HG02981 (cell line): ENCODE data around the gene C1QTNF8.

ENCODE experiments used
- ATAC-seq: cut with Tn5 transposase; IDR thresholded peaks from one replicate; pipeline ENCODE4 v1.9.1; 2021; ENCODE audit warnings: mild to moderate bottlenecking, moderate library complexity; ENCODE audit not compliant: unreplicated experiment

Gene C1QTNF8

GRCh38 chr16:1127971-1128715 lies 32.1 kb upstream of the C1QTNF8 start:
- no peak for ATAC-seq

DNA sequence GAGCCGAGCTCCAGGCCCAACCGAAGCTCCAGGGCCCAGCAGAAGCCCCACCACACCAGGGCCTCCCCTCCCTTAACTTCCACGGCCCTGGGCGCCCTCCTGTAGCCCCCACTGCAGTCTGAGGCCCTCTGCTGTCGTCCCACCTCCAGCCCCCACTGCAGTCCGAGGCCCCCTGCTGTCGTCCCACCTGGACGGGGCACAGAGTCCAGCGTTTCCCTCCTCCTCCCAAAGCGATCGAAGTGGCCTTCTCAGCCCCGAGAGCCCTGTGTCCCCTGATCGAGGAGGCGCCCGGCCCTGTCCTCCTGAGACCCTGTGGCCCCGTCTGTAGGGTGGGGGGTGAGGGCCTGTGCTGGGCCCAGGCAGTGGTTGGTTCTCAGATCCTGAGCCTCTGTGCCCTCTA lies 31.1 kb upstream of the C1QTNF8 start:
- ATAC-seq: no peak

DNA sequence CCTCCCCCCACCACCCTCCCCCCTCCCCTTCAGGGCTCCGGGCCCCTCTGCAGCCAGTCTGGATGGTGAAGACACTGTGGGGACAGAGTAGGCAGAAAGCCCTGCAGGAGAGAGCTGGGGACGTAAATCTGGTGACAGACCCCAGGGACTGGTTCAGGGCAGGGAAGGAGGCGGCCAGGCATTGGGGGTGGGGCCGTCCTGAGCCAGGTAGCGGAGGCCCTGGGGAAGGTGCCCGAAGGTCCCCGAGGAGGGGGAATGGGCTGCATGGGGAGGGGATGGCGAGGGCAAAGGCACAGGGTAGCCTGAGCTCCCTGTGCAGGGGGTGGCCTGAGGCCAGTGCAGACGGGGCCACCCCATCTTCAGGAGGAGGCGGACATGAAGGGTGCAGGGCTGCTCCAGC lies 30.5 kb upstream of the C1QTNF8 start:
- ATAC-seq: no peak

- ATAC-seq: no peak
These were observed 30.0 kb upstream of the C1QTNF8 start for GRCh38 chr16:1126044-1126443.

DNA sequence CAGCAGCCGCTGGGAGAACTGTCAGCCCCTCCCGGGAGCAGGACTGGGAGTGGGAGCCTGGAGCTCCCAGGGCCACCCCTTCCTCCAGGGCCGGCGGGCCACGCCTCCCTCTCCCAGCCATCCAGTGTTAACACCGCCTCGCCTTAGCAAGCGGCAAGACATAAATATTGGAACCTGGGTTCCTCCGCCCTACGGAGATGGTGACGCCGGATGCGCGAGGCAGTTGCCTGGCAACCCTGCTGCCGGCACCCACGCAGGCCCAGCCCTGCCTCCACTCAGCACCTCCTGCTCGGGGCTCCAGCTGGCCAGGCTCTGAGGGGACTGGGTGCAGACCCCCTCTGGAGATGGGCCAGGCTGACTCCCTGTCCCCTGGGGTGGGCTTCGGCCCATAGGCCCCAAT lies 29.4 kb upstream of the C1QTNF8 start:
- no peak for ATAC-seq

DNA sequence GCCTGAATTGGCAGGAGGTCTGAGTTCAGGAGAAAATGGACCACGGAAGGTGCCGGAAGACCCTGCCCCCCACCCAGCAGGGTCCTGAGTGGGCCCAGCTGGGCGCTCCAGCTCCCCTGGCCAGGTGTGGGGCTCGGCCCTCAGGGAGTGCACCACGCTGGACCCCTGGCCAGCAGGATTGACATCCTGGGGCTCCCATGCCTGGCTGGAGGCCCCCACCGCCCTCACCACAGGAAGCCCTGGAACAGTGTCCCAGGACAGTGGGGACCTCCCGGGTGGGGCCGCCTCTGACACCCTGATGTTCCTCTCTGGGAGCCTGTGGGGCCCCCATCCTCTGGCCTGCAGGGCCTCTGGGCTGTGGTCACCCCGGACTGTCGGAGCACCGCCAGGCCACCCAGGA lies 28.8 kb upstream of the C1QTNF8 start:
- ATAC-seq: no peak

GRCh38 chr16:1124291-1124690 lies 28.2 kb upstream of the C1QTNF8 start:
- no peak for ATAC-seq

- no peak for ATAC-seq
These were observed 27.6 kb upstream of the C1QTNF8 start for GRCh38 chr16:1123525-1124230.

- ATAC-seq: no peak
These were observed 26.3 kb upstream of the C1QTNF8 start for GRCh38 chr16:1122398-1122765.

GRCh38 chr16:1121601-1122397 lies 25.8 kb upstream of the C1QTNF8 start:
- no peak for ATAC-seq

DNA sequence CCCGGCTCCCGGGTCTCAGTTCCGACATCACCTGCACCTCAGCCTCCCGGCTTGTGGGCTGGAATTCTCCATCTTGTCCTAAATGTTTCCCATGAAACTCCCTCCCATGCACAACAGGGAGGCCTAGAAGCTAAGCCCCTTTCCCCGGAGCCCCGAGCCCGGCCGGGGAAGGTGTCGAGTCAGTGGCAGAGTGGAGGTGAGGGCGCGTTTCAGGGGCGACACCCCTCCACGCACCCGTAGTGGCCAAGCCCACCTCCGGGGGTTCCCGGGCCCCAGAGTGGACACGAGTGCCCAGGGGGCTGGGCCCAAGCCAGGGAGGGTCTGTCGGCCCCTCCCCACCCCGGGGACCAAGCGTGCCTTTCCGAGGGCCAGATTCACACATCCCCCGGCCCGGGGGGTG lies 25.0 kb upstream of the C1QTNF8 start:
- no peak for ATAC-seq

DNA sequence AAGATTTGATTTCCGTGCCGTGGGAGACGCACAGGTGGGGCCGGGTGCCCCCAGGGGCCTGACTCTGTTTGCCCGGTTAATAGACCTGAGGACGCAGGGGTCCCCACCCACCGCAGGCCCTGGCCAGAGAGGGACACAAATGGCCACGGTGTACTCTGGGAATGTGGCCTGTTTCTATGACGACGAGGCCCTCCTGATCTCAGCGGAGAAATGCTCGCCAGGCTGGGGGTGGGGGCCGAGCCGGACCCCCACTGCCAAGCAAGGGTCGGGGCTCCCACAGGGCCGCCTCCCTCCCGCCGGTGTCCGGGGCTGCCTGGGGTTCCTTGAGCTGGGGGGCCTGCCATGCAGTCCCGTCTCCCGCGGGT lies 24.5 kb upstream of the C1QTNF8 start:
- ATAC-seq: no peak

DNA sequence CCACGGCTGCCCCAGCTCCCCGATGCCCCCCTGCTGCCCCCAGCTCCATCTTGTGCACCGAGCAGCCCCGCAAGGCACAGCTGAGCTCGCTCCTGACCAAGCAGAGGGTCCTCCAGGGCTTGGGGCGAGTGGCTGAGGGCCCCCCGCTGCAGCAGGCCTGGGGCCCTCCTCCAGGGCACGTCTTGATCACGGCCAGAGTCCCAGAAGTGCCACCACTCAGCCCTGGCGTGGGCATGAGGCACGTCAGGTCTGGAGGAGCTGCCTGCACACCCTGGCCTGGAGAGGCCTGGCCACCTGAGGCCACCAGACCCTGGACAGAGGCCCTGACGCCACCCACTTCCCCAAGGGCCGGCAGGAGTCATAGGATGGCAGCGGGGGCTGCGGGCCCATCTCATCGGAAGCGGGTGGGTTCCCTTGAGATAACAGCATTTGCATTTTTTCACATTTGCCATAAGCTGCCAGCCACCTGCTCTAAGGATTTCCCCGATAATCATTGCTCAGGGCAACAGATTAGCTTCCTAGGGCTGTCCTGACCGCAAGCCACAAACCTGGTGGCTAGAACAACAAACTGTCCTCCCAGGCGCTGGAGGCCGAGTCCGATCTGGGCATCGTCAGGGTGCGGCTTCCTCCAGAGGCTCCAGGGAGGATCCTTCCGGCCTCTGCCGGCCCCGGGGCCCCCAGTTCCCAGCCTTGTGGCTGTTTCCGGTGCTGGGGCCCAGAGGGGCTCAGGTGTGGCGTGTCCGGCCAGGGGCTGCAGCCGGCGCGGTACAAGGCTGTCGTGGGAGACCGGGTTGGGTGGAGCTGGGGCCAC lies 23.9 kb upstream of the C1QTNF8 start:
- no peak for ATAC-seq

DNA sequence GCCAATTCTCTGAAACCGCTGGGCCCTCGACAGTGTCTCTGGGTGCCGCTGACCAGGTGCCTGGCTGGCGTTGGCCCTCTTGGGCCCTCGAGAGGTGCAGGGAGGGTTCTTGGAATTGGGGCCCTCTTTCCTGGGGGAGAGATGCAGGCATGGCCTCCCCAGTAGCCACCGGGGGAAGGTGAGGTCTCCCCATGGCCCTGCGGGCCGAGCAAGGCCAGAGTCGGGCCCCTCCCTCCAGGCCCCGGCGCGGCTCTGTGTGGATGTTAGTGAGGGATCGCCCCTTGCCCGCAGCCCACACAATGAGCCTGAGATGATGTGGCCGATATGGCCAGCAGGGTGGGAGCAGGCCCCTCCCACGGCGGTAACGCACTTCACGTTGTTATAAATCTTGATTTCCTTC lies 23.1 kb upstream of the C1QTNF8 start:
- ATAC-seq: no peak

DNA sequence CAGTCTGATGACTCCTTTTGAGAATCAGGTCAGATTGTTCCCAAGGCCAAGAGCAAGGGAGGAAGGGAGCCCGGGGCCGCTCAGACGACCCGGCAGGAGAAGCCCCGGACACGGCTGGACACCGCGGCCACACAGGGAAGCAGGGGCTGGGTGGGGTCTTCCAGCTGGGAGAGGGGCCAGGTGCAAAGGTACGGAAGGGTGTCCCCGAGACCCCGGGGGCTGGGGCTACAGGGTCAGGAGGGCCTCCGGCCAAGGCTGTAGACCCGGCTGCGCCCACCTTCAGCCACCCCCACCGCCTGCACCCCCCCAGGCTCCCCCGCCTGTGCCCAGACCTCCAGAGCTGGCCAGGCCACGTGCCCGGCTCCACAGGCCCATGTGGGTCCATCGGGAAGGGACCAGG lies 21.9 kb upstream of the C1QTNF8 start:
- ATAC-seq: no peak

GRCh38 chr16:1117176-1117900 lies 21.3 kb upstream of the C1QTNF8 start:
- no peak for ATAC-seq

DNA sequence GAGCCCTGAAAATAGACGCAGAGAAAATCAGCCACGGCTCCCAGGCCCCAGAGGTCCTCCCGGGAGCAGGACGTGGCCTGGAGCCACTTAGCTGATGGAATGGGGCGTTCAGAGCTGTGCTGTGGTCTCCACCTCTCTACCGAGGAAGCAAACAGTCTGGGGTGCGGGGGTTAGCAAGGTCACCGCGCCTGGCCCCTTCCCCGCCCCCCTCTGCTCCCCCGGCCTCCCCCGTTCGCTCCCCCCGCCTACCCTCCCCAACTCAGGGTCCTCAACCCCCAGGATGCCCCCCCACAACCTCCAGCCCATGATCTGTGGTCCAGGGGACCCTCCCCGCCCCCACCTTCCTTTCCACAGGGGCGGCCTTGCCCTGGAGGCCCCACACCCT lies 20.6 kb upstream of the C1QTNF8 start:
- no peak for ATAC-seq

DNA sequence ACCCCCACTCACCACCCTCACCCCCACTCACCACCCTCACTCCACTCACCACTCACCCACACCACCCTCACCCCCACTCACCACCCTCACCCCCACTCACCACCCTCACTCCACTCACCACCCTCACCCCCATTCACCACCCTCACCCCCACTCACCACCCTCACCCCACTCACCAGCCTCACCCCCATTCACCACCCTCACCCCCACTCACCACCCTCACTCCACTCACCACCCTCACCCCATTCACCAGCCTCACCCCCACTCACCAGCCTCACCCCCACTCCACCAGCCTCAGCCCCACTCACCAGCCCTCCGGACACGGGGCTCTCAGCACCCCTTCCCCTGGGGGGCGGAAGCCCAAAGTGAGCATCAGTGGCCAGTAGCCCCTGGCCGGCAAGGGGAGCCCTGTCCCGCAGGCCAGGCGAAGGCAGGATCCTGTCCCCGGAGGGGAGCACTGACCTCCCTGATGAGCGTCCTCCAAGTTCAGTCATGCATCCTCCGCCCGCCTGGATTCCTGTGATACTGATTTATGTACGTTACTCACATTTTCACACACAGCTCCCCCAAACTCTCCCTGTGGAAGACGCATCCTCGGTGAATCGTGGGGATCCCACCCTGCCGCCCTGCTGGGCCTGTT lies 18.0 kb upstream of the C1QTNF8 start:
- ATAC-seq: no peak

DNA sequence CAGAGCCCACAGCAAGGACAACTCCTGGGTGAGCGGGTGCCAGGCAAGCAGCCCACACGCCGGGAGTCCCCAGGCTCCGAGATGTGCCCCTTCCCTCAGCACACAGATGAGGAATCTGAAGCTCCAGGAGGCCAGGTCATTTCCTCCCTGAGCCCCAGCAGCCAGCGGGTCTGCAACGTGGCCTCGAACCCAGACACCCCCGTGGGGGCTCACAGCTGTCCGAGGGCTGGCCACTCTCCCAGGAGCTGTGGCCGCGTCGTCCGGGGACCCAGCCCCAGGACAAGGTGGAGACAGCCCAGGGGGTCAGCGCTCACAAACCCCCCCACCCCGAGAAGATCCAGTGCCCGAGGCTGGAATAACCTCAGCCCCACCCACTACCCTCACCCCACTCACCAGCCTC lies 17.4 kb upstream of the C1QTNF8 start:
- ATAC-seq: no peak
